Muscle of leg (tissue), 11 donors: ENCODE results near the gene FBN1. TPM values are rescaled to one million over a fixed set of nuclear protein-coding genes. Genes with fewer than 3 reads are reported as not detected.

Experiments
- DNase-seq: peaks from one replicate; pipeline ENCODE4 v3.0.0; 2013
- H3K27ac ChIP-seq: one replicate; pipeline ENCODE4 v1.5.1; 2013; ENCODE audit warnings: mild to moderate bottlenecking, low read length, control low read depth
- H3K27me3 ChIP-seq: one replicate; pipeline ENCODE4 v1.6.1; 2013; ENCODE audit warnings: low read length; ENCODE audit not compliant: control insufficient read depth, insufficient read depth
- H3K36me3 ChIP-seq: one replicate; pipeline ENCODE4 v1.6.1; 2013; ENCODE audit warnings: low read length; ENCODE audit not compliant: control insufficient read depth, insufficient read depth
- H3K4me1 ChIP-seq: one replicate; pipeline ENCODE4 v1.6.1; 2013; ENCODE audit warnings: low read length; ENCODE audit not compliant: control insufficient read depth, insufficient read depth
- H3K4me3 ChIP-seq: one replicate; pipeline ENCODE4 v1.5.1; 2013; ENCODE audit warnings: low read length, control low read depth
- H3K9me3 ChIP-seq: replicated peaks from 2 replicates; pipeline ENCODE4 v1.6.1; 2013; ENCODE audit warnings: low read depth, low read length; ENCODE audit not compliant: control insufficient read depth
- WGBS: methylation state at CpG from one replicate; pipeline ENCODE4 v1.1.5; 2013; ENCODE audit warnings: missing lambda C conversion rate; ENCODE audit not compliant: insufficient coverage; 5-methylcytosine and 5-hydroxymethylcytosine counted together
- polyA plus RNA-seq, 8 donors: library from polyadenylated mRNA; unstranded; fragments of 120-200 nt; gene quantifications; one replicate each; pipeline versions ENCODE4 v1.2.1 to v1.2.3, GENCODE V29; 2013; ENCODE audit warnings: inconsistent platforms in 1 of 8, low replicate concordance in 1 of 8; ENCODE audit not compliant: insufficient read length in 8 of 8, insufficient read depth in 1 of 8
- total RNA-seq: library from RNA; stranded (reverse); fragments of 120-200 nt; gene quantifications from one replicate; pipeline ENCODE4 v1.2.4, GENCODE V29; 2013

The FBN1 gene
- total and polyA plus RNA-seq, 9 donors, result 137 to 392 (median 243) TPM

GRCh38 chr15:48371550-48371949 lies 274.0 kb downstream of the FBN1 start:
- Histone ChIP-seq H3K36me3 (no peaks in the 10 kb centered on the region), H3K4me1 (peaks cover 8% of the 10 kb centered on the region), H3K27ac (no peak overlapping the region), H3K27me3 (no peaks in the 10 kb centered on the region), H3K4me3 (no peak overlapping the region), H3K9me3 (no peaks in the 10 kb centered on the region)
- DNase-seq, result no peak
- WGBS, result 67% methylated on average over 1 of the region's 2 CpGs

DNA sequence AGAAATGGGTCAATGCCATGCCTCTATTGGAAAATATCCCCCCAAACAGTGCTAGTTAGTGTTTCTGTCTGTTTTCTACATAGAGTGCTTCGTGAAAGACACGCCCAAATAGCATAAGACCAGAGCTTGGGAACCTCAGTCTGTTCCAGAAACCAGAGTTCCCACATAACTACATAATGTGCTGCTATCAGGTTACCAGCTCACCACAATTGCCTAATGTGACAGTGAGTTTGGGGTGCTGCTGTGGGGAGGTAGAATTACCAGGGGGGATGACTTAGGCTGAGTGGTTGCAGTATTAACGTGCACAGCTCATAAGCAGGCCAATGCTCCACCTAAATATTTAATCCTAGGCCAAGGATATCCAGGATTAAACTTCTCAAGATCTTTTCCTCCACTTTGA lies 275.0 kb downstream of the FBN1 start:
- Histone ChIP-seq H3K9me3 (no peaks in the 10 kb centered on the region), H3K36me3 (no peaks in the 10 kb centered on the region), H3K4me3 (no peak overlapping the region), H3K4me1 (peaks cover 8% of the 10 kb centered on the region), H3K27me3 (no peaks in the 10 kb centered on the region), H3K27ac (no peak overlapping the region)
- DNase-seq, result peak; percentile 50
- WGBS, result no CpG with 5 or more reads among the region's 3 CpGs

- peaks cover 8% of the 10 kb centered on the region for H3K4me1 ChIP-seq
- H3K27me3 ChIP-seq, result no peaks in the 10 kb centered on the region
- peak overlapping the region; percentile 31 for H3K27ac ChIP-seq
- no peaks in the 10 kb centered on the region for H3K9me3 ChIP-seq
- H3K4me3 ChIP-seq, result no peak overlapping the region
- no peaks in the 10 kb centered on the region for H3K36me3 ChIP-seq
- 51% methylated on average over 2 of the region's 3 CpGs for WGBS
- no peak for DNase-seq
Observed at GRCh38 chr15:48367483-48367882, 278.0 kb downstream of the FBN1 start.

GRCh38 chr15:48366584-48367312 lies 278.8 kb downstream of the FBN1 start:
- no peaks in the 10 kb centered on the region for H3K36me3 ChIP-seq
- peaks cover 8% of the 10 kb centered on the region for H3K4me1 ChIP-seq
- H3K27ac ChIP-seq, result peak overlapping the region; percentile 53
- 67% methylated on average over 2 of the region's 4 CpGs for WGBS
- no peak overlapping the region for H3K4me3 ChIP-seq
- H3K27me3 ChIP-seq, result no peaks in the 10 kb centered on the region
- peak; percentile 84 for DNase-seq
- H3K9me3 ChIP-seq, result no peaks in the 10 kb centered on the region

DNA sequence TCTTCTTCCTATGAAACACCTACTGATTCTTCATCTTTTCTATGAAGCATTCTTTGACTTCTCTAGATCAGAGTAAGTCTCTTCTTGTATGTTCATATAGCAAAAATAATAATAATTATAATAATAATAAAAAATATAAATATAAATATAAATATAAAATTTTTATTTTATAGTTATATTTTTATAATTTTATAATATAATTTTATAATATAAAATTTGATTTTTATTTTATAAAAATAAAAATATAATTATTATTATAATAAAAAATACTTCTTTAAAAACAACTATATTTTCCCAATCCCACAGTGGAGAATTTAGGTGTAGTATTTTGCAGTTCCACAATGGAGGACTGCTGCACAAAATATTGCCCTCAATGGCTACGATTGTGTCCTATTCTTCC lies 279.9 kb downstream of the FBN1 start:
- no peak for DNase-seq
- Histone ChIP-seq H3K4me3 (no peak overlapping the region), H3K27me3 (no peaks in the 10 kb centered on the region), H3K27ac (no peak overlapping the region), H3K36me3 (no peaks in the 10 kb centered on the region), H3K9me3 (peaks cover 3% of the 10 kb centered on the region), H3K4me1 (peaks cover 5% of the 10 kb centered on the region)
- no CpG with 5 or more reads among the region's 1 CpG for WGBS

DNA sequence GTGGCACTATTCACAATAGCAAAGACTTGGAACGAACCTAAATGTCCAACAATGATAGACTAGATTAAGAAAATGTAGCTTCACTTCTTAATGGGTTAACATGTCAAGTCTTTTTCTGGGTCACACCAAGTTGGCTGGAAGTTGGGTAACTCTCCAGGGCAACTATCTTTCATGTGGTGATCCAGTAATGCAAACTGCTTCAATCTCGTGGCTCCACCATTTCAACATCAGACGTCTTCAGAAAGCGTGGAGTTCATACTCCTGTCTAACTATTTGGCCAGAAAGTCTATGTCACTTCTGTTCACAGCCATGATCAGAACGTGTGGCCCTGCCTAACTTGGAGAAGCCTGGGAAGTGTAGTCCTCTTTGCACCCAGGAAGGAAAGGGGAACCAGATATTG lies 282.0 kb downstream of the FBN1 start:
- Histone ChIP-seq H3K36me3 (no peaks in the 10 kb centered on the region), H3K4me1 (peaks cover 3% of the 10 kb centered on the region), H3K4me3 (no peak overlapping the region), H3K27ac (no peak overlapping the region), H3K27me3 (no peaks in the 10 kb centered on the region), H3K9me3 (peaks cover 3% of the 10 kb centered on the region)
- DNase-seq, result no peak
- WGBS, result 53% methylated on average over 3 of the region's 5 CpGs

- WGBS, result no CpG with 5 or more reads among the region's 2 CpGs
- no peak for DNase-seq
- Histone ChIP-seq H3K27ac (no peak overlapping the region), H3K9me3 (peaks cover 3% of the 10 kb centered on the region), H3K27me3 (no peaks in the 10 kb centered on the region), H3K36me3 (no peaks in the 10 kb centered on the region), H3K4me3 (no peak overlapping the region), H3K4me1 (no peaks in the 10 kb centered on the region)
Observed at GRCh38 chr15:48361685-48362084, 283.8 kb downstream of the FBN1 start.

DNA sequence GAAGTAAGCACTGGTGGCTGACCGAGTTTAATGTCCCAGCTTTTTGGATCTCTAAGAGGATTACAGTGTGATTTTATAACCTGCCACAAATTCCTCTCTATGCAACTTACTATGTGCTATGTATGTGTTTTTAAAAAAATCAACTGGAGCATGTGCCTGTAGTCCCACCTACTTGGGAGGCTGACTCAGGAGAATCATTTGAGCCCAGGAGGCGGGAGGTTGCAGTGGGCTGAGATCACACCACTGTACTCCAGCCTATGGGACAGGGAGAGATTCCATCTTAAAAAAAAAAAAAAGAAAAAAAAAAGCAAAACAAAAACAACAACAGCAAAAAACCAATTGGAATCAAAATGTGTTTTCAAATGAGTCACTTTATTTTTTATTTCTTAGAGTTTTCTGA lies 284.7 kb downstream of the FBN1 start:
- H3K27me3 ChIP-seq, result no peaks in the 10 kb centered on the region
- H3K4me1 ChIP-seq, result no peaks in the 10 kb centered on the region
- no peak overlapping the region for H3K27ac ChIP-seq
- no CpG with 5 or more reads among the region's 2 CpGs for WGBS
- H3K4me3 ChIP-seq, result no peak overlapping the region
- no peaks in the 10 kb centered on the region for H3K36me3 ChIP-seq
- H3K9me3 ChIP-seq, result peaks cover 3% of the 10 kb centered on the region
- no peak for DNase-seq

Other genes starting within 250 kb of the FBN1 start
- 3.8 TPM for gene CEP152, start 165.4 kb upstream of the FBN1 start, total RNA-seq
- 1 to 10 TPM; 2.6 to 5.3 (median 3.5) TPM for gene CEP152, start 165.4 kb upstream of the FBN1 start, polyA plus RNA-seq
- 269 TPM for gene EID1, start 232.4 kb upstream of the FBN1 start, total RNA-seq
- 100 to 1,000 TPM; 225 to 371 (median 311) TPM for gene EID1, start 232.4 kb upstream of the FBN1 start, polyA plus RNA-seq